ENCODE results near the gene RTP1. TPM values are rescaled to one million over a fixed set of nuclear protein-coding genes. Genes with fewer than 3 reads are reported as not detected.

RTP1 gene
- total RNA-seq, 2 donors from 2014 or later: not detected

- peaks cover 29% of the 10 kb centered on the region for H3K27me3 Mint-ChIP-seq (ENCODE audit: low read depth)
- DNase-seq (no peak), ATAC-seq (replicated peaks in 1 of 2) (no peak)
- H3K36me3 Mint-ChIP-seq (ENCODE audit: insufficient read depth in 2 of 2): peaks cover 0 to 6% of the 10 kb centered on the region in 2 donors
- H3K9me3 Mint-ChIP-seq: peaks cover 0 to 5% of the 10 kb centered on the region in 2 donors
- no peak overlapping the region for H3K27ac Mint-ChIP-seq
- H3K4me3 Mint-ChIP-seq: no peak overlapping the region
- H3K4me1 Mint-ChIP-seq (ENCODE audit: low read depth): no peaks in the 10 kb centered on the region
Observed at GRCh38 chr3:187208159-187208558, 10.9 kb downstream of the RTP1 start.

- DNase-seq (no peak), ATAC-seq (replicated peaks in 1 of 2) (no peak)
- no peak overlapping the region for H3K27ac Mint-ChIP-seq
- peaks cover 30% of the 10 kb centered on the region for H3K27me3 Mint-ChIP-seq (ENCODE audit: low read depth)
- peaks cover 0 to 6% of the 10 kb centered on the region in 2 donors for H3K36me3 Mint-ChIP-seq (ENCODE audit: insufficient read depth in 2 of 2)
- no peak overlapping the region for H3K4me3 Mint-ChIP-seq
- no peaks in the 10 kb centered on the region for H3K4me1 Mint-ChIP-seq (ENCODE audit: low read depth)
- H3K9me3 Mint-ChIP-seq: peaks cover 0 to 5% of the 10 kb centered on the region in 2 donors
Observed at GRCh38 chr3:187209491-187209890, 12.2 kb downstream of the RTP1 start.

DNA sequence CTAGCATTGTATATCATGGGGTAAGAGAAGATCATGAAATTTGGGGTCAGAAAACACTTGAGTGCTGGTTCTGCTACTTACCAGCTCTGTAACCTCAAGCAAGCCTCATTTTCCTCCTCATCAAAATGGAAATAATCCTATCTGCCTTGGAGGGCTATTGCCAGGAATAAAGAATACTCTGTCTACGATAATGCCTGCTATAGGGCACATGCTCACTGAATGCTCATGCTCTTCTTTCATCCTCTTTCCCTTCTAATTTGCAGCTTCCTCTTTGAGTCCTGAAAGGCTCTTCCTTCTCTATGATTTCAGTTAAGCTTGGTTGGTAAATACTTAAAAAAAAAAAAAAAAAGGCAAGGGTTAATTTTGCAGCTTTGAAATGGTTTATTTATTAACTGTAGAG is 12.8 kb downstream of the RTP1 start:
- peaks cover 0 to 5% of the 10 kb centered on the region in 2 donors for H3K9me3 Mint-ChIP-seq
- no peak overlapping the region for H3K4me3 Mint-ChIP-seq
- H3K27ac Mint-ChIP-seq: no peak overlapping the region
- no peaks in the 10 kb centered on the region for H3K4me1 Mint-ChIP-seq (ENCODE audit: low read depth)
- H3K27me3 Mint-ChIP-seq (ENCODE audit: low read depth): peaks cover 25% of the 10 kb centered on the region
- ATAC-seq (replicated peaks in 1 of 2) (no peak), DNase-seq (no peak)
- H3K36me3 Mint-ChIP-seq (ENCODE audit: insufficient read depth in 2 of 2): peaks cover 0 to 6% of the 10 kb centered on the region in 2 donors

DNA sequence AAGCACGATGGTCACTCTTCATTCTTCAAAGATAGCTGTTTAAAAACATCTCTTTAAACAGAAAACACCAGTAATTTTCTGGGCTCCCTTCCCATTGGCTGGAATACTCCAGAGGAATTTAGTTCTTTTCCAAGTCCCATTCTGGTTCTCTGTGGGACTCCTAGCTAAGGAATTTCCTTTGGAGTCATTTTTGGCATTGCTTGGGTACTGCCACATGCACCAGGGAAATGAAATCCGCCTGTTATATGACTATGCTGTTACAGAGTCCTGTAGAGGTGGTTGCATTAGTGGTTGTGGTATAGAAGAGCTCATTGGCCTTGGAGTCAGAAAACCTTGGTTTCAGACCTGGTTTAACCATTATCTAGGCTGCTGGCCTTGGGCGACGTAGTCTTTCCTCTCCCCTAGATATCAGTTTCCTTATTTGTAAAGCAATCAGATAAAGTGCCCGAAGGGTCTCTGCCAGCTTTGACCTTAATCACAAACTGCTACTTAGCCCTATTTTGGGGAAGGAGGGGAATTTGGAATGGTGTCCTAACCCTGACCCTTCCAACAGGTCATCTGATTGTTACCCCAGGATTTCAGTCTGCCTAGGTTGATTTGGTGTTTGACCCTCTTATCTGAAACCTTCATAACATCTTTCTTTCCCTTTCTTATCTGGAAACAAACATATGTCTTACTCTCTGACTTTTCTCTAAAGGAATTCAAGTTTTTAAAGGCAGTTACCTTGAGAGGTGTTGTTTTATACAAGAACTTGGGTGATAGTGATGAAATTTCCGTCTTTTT is 13.4 kb downstream of the RTP1 start:
- no peak overlapping the region for H3K4me3 Mint-ChIP-seq
- H3K9me3 Mint-ChIP-seq: peaks cover 0 to 5% of the 10 kb centered on the region in 2 donors
- H3K4me1 Mint-ChIP-seq (ENCODE audit: low read depth): no peaks in the 10 kb centered on the region
- DNase-seq (no peak), ATAC-seq (replicated peaks in 1 of 2) (no peak)
- peaks cover 0 to 4% of the 10 kb centered on the region in 2 donors for H3K36me3 Mint-ChIP-seq (ENCODE audit: insufficient read depth in 2 of 2)
- no peak overlapping the region for H3K27ac Mint-ChIP-seq
- H3K27me3 Mint-ChIP-seq (ENCODE audit: low read depth): peaks cover 20% of the 10 kb centered on the region

- DNase-seq (no peak), ATAC-seq (replicated peaks in 1 of 2) (no peak)
- H3K9me3 Mint-ChIP-seq: peaks cover 0 to 3% of the 10 kb centered on the region in 2 donors
- H3K27me3 Mint-ChIP-seq (ENCODE audit: low read depth): peaks cover 20% of the 10 kb centered on the region
- H3K36me3 Mint-ChIP-seq (ENCODE audit: insufficient read depth in 2 of 2): peaks cover 0 to 4% of the 10 kb centered on the region in 2 donors
- H3K27ac Mint-ChIP-seq: no peak overlapping the region
- H3K4me1 Mint-ChIP-seq (ENCODE audit: low read depth): no peaks in the 10 kb centered on the region
- no peak overlapping the region for H3K4me3 Mint-ChIP-seq
Observed at GRCh38 chr3:187211532-187212195, 14.4 kb downstream of the RTP1 start.

DNA sequence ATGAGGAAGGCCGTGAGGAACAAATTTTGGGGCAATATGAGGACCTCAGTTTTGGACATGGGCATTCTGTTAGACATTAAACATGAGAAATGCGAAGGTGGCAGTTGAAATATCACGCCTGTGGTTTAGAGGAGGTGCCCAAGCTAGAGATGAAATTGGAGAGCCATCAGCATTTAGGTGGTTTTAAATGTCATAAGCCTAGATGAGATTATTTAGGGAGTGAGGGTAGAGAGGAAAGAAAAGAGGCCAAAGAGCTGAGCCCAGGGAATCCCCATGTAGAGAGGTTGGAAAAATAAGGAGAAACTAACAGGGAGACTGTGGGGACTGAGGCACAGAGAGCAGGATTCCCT is 14.9 kb downstream of the RTP1 start:
- Mint-ChIP-seq H3K36me3 (ENCODE audit: insufficient read depth in 2 of 2) (peaks cover 0 to 4% of the 10 kb centered on the region in 2 donors), H3K27me3 (ENCODE audit: low read depth) (peaks cover 20% of the 10 kb centered on the region), H3K27ac (no peak overlapping the region), H3K9me3 (peaks cover 0 to 3% of the 10 kb centered on the region in 2 donors), H3K4me3 (no peak overlapping the region), H3K4me1 (ENCODE audit: low read depth) (no peaks in the 10 kb centered on the region)
- DNase-seq (no peak), ATAC-seq (replicated peaks in 1 of 2) (no peak)

DNA sequence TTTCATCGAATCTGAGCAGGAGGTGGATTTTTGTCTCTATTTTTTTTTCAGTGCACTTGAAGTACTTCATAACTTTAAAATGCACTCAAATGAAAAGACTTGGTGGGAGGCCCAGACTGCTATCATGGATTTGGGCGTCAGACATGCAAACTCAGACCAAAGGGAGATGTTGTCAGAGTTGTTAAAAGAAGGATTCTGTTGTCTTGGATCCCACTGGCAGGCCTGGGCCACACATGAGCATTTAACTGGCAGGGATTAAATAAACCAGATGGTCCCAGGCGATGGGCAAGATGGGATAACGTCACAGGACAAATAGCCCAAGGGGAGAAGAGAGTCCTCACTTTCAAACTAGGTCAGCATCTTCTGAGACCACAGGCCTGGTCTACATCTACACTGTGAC is 15.4 kb downstream of the RTP1 start:
- Mint-ChIP-seq H3K36me3 (ENCODE audit: insufficient read depth in 2 of 2) (peaks cover 0 to 3% of the 10 kb centered on the region in 2 donors), H3K4me1 (ENCODE audit: low read depth) (no peaks in the 10 kb centered on the region), H3K4me3 (no peak overlapping the region), H3K27me3 (ENCODE audit: low read depth) (peaks cover 18% of the 10 kb centered on the region), H3K27ac (no peak overlapping the region), H3K9me3 (peaks cover 0 to 3% of the 10 kb centered on the region in 2 donors)
- DNase-seq: no peak
- no peak for ATAC-seq (replicated peaks in 1 of 2)

GRCh38 chr3:187213616-187214015 is 16.3 kb downstream of the RTP1 start:
- ATAC-seq (replicated peaks in 1 of 2): no peak
- H3K4me1 Mint-ChIP-seq (ENCODE audit: low read depth): no peaks in the 10 kb centered on the region
- H3K27me3 Mint-ChIP-seq (ENCODE audit: low read depth): peaks cover 11% of the 10 kb centered on the region
- H3K27ac Mint-ChIP-seq: no peak overlapping the region
- H3K4me3 Mint-ChIP-seq: no peak overlapping the region
- no peaks in the 10 kb centered on the region for H3K36me3 Mint-ChIP-seq (ENCODE audit: insufficient read depth in 2 of 2)
- no peak for DNase-seq
- H3K9me3 Mint-ChIP-seq: peaks cover 0 to 3% of the 10 kb centered on the region in 2 donors

- Mint-ChIP-seq H3K27ac (no peak overlapping the region), H3K4me1 (ENCODE audit: low read depth) (no peaks in the 10 kb centered on the region), H3K27me3 (ENCODE audit: low read depth) (peaks cover 4% of the 10 kb centered on the region), H3K36me3 (ENCODE audit: insufficient read depth in 2 of 2) (no peaks in the 10 kb centered on the region), H3K9me3 (no peaks in the 10 kb centered on the region), H3K4me3 (no peak overlapping the region)
- DNase-seq: no peak
- no peak for ATAC-seq (replicated peaks in 1 of 2)
Observed at GRCh38 chr3:187215460-187215859, 18.2 kb downstream of the RTP1 start.

DNA sequence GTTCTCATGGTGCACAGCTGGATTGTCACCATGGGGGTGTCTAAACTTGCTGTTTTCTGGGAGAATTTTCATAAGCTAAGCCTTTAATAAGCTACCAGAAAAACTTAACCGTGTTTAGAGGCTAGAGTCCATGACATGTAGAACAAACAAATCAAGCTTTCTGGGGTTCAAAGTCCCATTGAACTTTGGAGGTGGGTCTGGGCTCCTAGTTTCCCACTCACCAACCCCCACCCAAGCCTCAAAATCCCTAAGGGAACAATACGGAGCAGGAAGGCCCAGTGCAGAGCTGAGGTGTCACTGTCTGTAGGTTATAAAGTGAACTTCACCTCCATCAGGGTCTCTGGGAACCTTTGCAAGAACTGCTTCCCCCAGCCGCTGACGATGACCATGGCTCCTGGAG is 25.5 kb downstream of the RTP1 start:
- Mint-ChIP-seq H3K27ac (no peak overlapping the region), H3K36me3 (ENCODE audit: insufficient read depth in 2 of 2) (no peaks in the 10 kb centered on the region), H3K9me3 (no peaks in the 10 kb centered on the region), H3K27me3 (ENCODE audit: low read depth) (peaks cover 19% of the 10 kb centered on the region), H3K4me3 (no peak overlapping the region), H3K4me1 (ENCODE audit: low read depth) (no peaks in the 10 kb centered on the region)
- DNase-seq: no peak
- no peak for ATAC-seq (replicated peaks in 1 of 2)

- Mint-ChIP-seq H3K27ac (no peak overlapping the region), H3K4me3 (no peak overlapping the region), H3K9me3 (no peaks in the 10 kb centered on the region), H3K36me3 (ENCODE audit: insufficient read depth in 2 of 2) (no peaks in the 10 kb centered on the region), H3K27me3 (ENCODE audit: low read depth) (peaks cover 26% of the 10 kb centered on the region), H3K4me1 (ENCODE audit: low read depth) (no peaks in the 10 kb centered on the region)
- ATAC-seq (replicated peaks in 1 of 2) (no peak), DNase-seq (no peak)
Observed at GRCh38 chr3:187223799-187224198, 26.5 kb downstream of the RTP1 start.

GRCh38 chr3:187227658-187228258 is 30.5 kb downstream of the RTP1 start:
- Mint-ChIP-seq H3K9me3 (no peaks in the 10 kb centered on the region), H3K27me3 (ENCODE audit: low read depth) (peaks cover 19% of the 10 kb centered on the region), H3K36me3 (ENCODE audit: insufficient read depth in 2 of 2) (no peaks in the 10 kb centered on the region), H3K27ac (no peak overlapping the region), H3K4me3 (no peak overlapping the region), H3K4me1 (ENCODE audit: low read depth) (no peaks in the 10 kb centered on the region)
- DNase-seq (no peak), ATAC-seq (replicated peaks in 1 of 2) (no peak)

GRCh38 chr3:187228740-187229139 is 31.5 kb downstream of the RTP1 start:
- Mint-ChIP-seq H3K27ac (no peak overlapping the region), H3K36me3 (ENCODE audit: insufficient read depth in 2 of 2) (no peaks in the 10 kb centered on the region), H3K9me3 (no peaks in the 10 kb centered on the region), H3K27me3 (ENCODE audit: low read depth) (peaks cover 19% of the 10 kb centered on the region), H3K4me1 (ENCODE audit: low read depth) (no peaks in the 10 kb centered on the region), H3K4me3 (no peak overlapping the region)
- DNase-seq (no peak), ATAC-seq (replicated peaks in 1 of 2) (no peak)

Data from activated T-cell treated with anti-CD3 and anti-CD28 coated beads, Interleukin-2, amount 50 U/mL, for 72 hours (primary cell).